Transverse colon (tissue), 4 donors: ENCODE measurements around the gene ZNF524.

Experiments used
- CTCF ChIP-seq, 5 experiments: fragments of 200-600 bp in 3 of 5; fragments of 450-650 bp in 2 of 5; sonication (generic) in 3 of 5; IDR thresholded peaks; 1 replicate in 2 of 5; 2 replicates in 3 of 5; pipeline ENCODE4 v1.5.1; 2016 to 2017; ENCODE audit warnings: antibody characterized with exemption in 5 of 5, inconsistent platforms in 3 of 5, mild to moderate bottlenecking in 2 of 5, moderate library complexity in 1 of 5
- EP300 ChIP-seq: sonication (generic); formaldehyde crosslinking; IDR thresholded peaks from one replicate; pipeline ENCODE4 v1.6.1; 2017; ENCODE audit warnings: antibody characterized with exemption, low read depth
- POLR2A ChIP-seq: fragments of 450-650 bp; IDR thresholded peaks from one replicate; pipeline ENCODE4 v1.6.1; 2016; ENCODE audit warnings: antibody characterized with exemption, mild to moderate bottlenecking, moderate library complexity
- POLR2AphosphoS5 ChIP-seq, 3 donors: sonication (generic); formaldehyde crosslinking; IDR thresholded peaks; one replicate each; pipeline ENCODE4 v1.6.1; 2016; ENCODE audit warnings: antibody characterized with exemption in 3 of 3

- TF ChIP-seq POLR2A (no peak), EP300 (no peak), CTCF (IDR thresholded peaks at IDR 0.05) (no peak), POLR2AphosphoS5 (IDR thresholded peaks at IDR 0.05) (no peak)
Measured at GRCh38 chr19:55614711-55615542, 14.8 kb downstream of the ZNF524 start.
